GM12891 (cell line): Measurements from ENCODE around the gene DNAI1.

ENCODE experiments used
- POLR2AphosphoS5 ChIP-seq: IDR thresholded peaks from 2 replicates; pipeline ENCODE4 v1.6.1; 2011; ENCODE audit warnings: low read depth, low read length, control low read depth
- TAF1 ChIP-seq: IDR thresholded peaks from 2 replicates; pipeline ENCODE4 v1.6.1; 2011; ENCODE audit warnings: low read depth, low read length, control low read depth

DNA sequence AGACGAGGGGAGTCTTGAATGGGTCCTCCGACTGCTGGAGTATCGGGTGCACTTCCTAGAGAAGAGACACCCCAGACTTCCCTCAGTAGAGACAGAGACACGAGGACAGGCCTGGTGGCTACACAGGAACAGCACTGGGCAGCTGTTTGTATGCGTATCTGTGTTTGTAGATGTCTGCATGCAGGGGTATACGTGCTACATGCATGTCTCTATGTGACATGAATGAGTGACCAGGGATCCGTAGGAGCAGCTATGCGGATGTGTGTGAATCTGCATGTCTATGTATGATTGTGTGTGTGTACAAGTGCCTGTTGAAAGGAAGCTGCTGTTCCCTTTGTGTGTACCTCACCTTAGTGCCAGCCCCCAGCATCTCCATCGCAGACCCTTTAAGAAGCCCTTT, 99.8 kb downstream of the DNAI1 start:
- TF ChIP-seq TAF1 (no peak), POLR2AphosphoS5 (no peak)
